ENCODE measurements around the gene NAP1L1.

DNA sequence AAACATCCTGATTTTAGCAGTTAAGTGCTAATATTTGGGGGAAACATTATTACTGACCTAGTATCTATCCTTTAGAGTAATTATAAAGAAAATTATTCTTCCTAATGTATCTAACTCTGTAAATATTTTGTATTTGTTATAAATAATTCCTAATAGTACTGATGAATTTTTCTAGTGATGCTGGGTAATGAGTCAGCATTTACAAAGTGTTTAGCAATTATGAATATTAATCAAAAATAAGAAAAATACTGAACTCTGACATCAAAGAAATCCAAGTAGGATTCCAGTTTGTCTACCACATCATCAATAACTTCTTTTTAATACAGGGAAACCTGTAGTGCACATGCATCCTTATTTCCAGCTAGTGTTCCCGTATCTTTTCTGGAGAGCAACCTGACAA lies 9.0 kb downstream of the NAP1L1 start:
- TF ChIP-seq EZH2 (IDR thresholded peaks at IDR 0.05; ENCODE audit: borderline replicate concordance, low read length): no peak
- TF ChIP-seq, protein P1, sequence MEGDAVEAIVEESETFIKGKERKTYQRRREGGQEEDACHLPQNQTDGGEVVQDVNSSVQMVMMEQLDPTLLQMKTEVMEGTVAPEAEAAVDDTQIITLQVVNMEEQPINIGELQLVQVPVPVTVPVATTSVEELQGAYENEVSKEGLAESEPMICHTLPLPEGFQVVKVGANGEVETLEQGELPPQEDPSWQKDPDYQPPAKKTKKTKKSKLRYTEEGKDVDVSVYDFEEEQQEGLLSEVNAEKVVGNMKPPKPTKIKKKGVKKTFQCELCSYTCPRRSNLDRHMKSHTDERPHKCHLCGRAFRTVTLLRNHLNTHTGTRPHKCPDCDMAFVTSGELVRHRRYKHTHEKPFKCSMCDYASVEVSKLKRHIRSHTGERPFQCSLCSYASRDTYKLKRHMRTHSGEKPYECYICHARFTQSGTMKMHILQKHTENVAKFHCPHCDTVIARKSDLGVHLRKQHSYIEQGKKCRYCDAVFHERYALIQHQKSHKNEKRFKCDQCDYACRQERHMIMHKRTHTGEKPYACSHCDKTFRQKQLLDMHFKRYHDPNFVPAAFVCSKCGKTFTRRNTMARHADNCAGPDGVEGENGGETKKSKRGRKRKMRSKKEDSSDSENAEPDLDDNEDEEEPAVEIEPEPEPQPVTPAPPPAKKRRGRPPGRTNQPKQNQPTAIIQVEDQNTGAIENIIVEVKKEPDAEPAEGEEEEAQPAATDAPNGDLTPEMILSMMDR (conservative IDR thresholded peaks at IDR 0.05 in 1 of 2, IDR thresholded peaks at IDR 0.05 in 1 of 2; ENCODE audit: extremely low read depth in 1 of 2, insufficient read depth in 1 of 2, low read depth in 1 of 2, low read length in 2 of 2): no peak

Data from mammary epithelial cell (primary cell).